GM12878 (cell line): ENCODE results near the gene GLE1. TPM values are rescaled to one million over a fixed set of nuclear protein-coding genes. Genes with fewer than 3 reads are reported as not detected.

Experiments
- ATAC-seq: fragments of 200-7000 bp; cut with Tn5 transposase; 3 replicates; pipeline ENCODE4 v1.9.1; 2020; ENCODE audit warnings: mild to moderate bottlenecking, moderate library complexity
- BruUV-seq: library from RNA; stranded (reverse); fragments of 400-500 nt; replicated peaks from 2 replicates; lab custom pipeline; 2021; lab: Mats Ljungman, UMichigan
- CTCF ChIA-PET: fragments of 300-600 bp; sonication (Branson Sonifier 250); formaldehyde crosslinking; extraction: SDS; loops from one replicate; lab custom pipeline; 2021; ENCODE audit warnings: inconsistent platforms; lab: Yijun Ruan, JAX
- POLR2A ChIA-PET: fragments of 350-600 bp; formaldehyde crosslinking; extraction: SDS; loops from one replicate; lab custom pipeline; 2021; ENCODE audit warnings: inconsistent platforms; lab: Charles Lee
- RAD21 ChIA-PET: fragments of 300-600 bp; sonication (Branson Sonifier 250); formaldehyde crosslinking; loops from one replicate; lab custom pipeline; 2023; ENCODE audit warnings: antibody characterized with exemption; ENCODE audit not compliant: unreplicated experiment; lab: Charles Lee
- SMC1A ChIA-PET: fragments of 300-600 bp; sonication (Branson Sonifier 250); formaldehyde crosslinking; loops from one replicate; lab custom pipeline; 2023; ENCODE audit not compliant: unreplicated experiment, uncharacterized antibody; lab: Charles Lee
- DNase-seq: peaks from one replicate; pipeline ENCODE4 v3.0.0-alpha.2; 2011; ENCODE audit warnings: low read depth, low spot score
- FAIRE-seq: peaks from 3 replicates; lab custom pipeline; 2011; peaks lifted over from hg19 to GRCh38; lab: Jason Lieb, UNC
- H2AFZ ChIP-seq: 2 replicates; pipeline ENCODE4 v1.6.0; 2011; ENCODE audit warnings: low read depth, low read length, control low read depth; ENCODE audit not compliant: control insufficient read depth
- H3K27ac ChIP-seq: 2 replicates; pipeline ENCODE4 v1.5.1; 2011; ENCODE audit warnings: control low read depth; ENCODE audit not compliant: control insufficient read depth, insufficient read depth
- H3K27me3 ChIP-seq, 2 experiments: replicated peaks in 1 of 2; 2 replicates each; pipeline versions ENCODE4 v1.6.0 to v1.6.1; 2011; ENCODE audit warnings: low read length in 1 of 2; ENCODE audit not compliant: control insufficient read depth in 2 of 2, insufficient read depth in 2 of 2
- H3K36me3 ChIP-seq, 2 experiments: 2 replicates each; pipeline ENCODE4 v1.5.1; 2011; ENCODE audit warnings: low read length in 1 of 2; ENCODE audit not compliant: control insufficient read depth in 2 of 2, insufficient read depth in 2 of 2
- H3K4me1 ChIP-seq: 2 replicates; pipeline ENCODE4 v1.6.1; 2011; ENCODE audit warnings: mild to moderate bottlenecking, low read length, moderate library complexity, mixed read lengths; ENCODE audit not compliant: control insufficient read depth, insufficient read depth
- H3K4me2 ChIP-seq: 2 replicates; pipeline ENCODE4 v1.6.0; 2011; ENCODE audit warnings: control low read depth; ENCODE audit not compliant: control insufficient read depth, insufficient read depth
- H3K4me3 ChIP-seq: fragments of 200-600 bp; sonication (generic); 2 replicates; pipeline ENCODE4 v1.5.1; 2016
- H3K79me2 ChIP-seq: 2 replicates; pipeline ENCODE4 v1.6.0; 2011; ENCODE audit warnings: low read length; ENCODE audit not compliant: control insufficient read depth, insufficient read depth
- H3K9ac ChIP-seq: 2 replicates; pipeline ENCODE4 v1.8.0; 2011; ENCODE audit warnings: low read length, control low read depth, mixed read lengths; ENCODE audit not compliant: control insufficient read depth, insufficient read depth
- H3K9me3 ChIP-seq: replicated peaks from 3 replicates; pipeline ENCODE4 v1.5.1; 2011; ENCODE audit warnings: mild to moderate bottlenecking, low read length; ENCODE audit not compliant: control insufficient read depth, insufficient read depth
- H4K20me1 ChIP-seq: 2 replicates; pipeline ENCODE4 v1.6.0; 2011; ENCODE audit not compliant: control insufficient read depth, insufficient read depth
- CHD1 ChIP-seq: IDR thresholded peaks from 2 replicates; pipeline ENCODE4 v1.6.1; 2012; ENCODE audit warnings: low read depth, low read length, improper control_type of control experiment
- KAT2A ChIP-seq: conservative IDR thresholded peaks from 2 replicates; pipeline ENCODE4 v1.6.1; 2011; ENCODE audit warnings: low read depth, low read length; ENCODE audit not compliant: control insufficient read depth
- WGBS: methylation state at CpG from one replicate; pipeline ENCODE4 v1.1.6; 2016; ENCODE audit warnings: low lambda C conversion rate; ENCODE audit not compliant: insufficient replicate concordance, insufficient coverage; ENCODE audit errors: missing lambda C conversion rate; 5-methylcytosine and 5-hydroxymethylcytosine counted together
- in situ Hi-C: fragments of 300-500 bp; cut with MboI; formaldehyde crosslinking; loops from 9 replicates; pipeline ENCODE4 v1.14.3; 2018; ENCODE audit warnings: mixed read lengths
- intact Hi-C: fragments of 100-400 bp; cut with micrococcal nuclease; formaldehyde crosslinking; loops from one replicate; pipeline ENCODE4 v1.14.2; 2022; ENCODE audit not compliant: unreplicated experiment
- polyA plus RNA-seq, 11 experiments: library from polyadenylated mRNA; depleted of rRNA in 4 of 11; unstranded in 6 of 11; stranded (reverse) in 5 of 11; fragments of >200 nt; fragmentation: Nextera tagmentation in 4 of 11; fragmentation: Illumina TruSeq in 1 of 11; extraction: Ambion mirVana in 4 of 11; extraction: Trizol in 1 of 11; gene quantifications; 1 replicate in 1 of 11; 2 replicates in 10 of 11; pipeline versions ENCODE4 v1.2.1 to v1.2.3, GENCODE V29; 2011 to 2016; ENCODE audit warnings: inconsistent platforms in 2 of 11, missing spikeins in 2 of 11, low read depth in 1 of 11
- total RNA-seq, 4 experiments: library from RNA; depleted of rRNA in 3 of 4; stranded (reverse); fragments of >200 nt in 3 of 4; fragmentation: Illumina TruSeq in 1 of 4; extraction: Trizol in 1 of 4; gene quantifications; 2 replicates each; pipeline versions ENCODE4 v1.2.1 to v1.2.3, GENCODE V29; 2013 to 2021
- TF ChIP-seq, protein P1 (sequence below): fragments of 450-650 bp; IDR thresholded peaks from 2 replicates; pipeline ENCODE4 v1.6.1; 2014; ENCODE audit warnings: mild to moderate bottlenecking
- TF ChIP-seq, protein P2 (sequence below): IDR thresholded peaks from 2 replicates; pipeline ENCODE4 v1.6.1; 2011; ENCODE audit warnings: borderline replicate concordance, low read depth, mild to moderate bottlenecking, moderate library complexity, low read length; ENCODE audit not compliant: insufficient read depth, poor library complexity, severe bottlenecking

The GLE1 gene
- total and polyA plus RNA-seq, 10 of the 15 experiments (the other 5 are each of a cell fraction or from before 2014, with no cell fraction given) = 17.4 to 52.0 (median 37.7) TPM

DNA sequence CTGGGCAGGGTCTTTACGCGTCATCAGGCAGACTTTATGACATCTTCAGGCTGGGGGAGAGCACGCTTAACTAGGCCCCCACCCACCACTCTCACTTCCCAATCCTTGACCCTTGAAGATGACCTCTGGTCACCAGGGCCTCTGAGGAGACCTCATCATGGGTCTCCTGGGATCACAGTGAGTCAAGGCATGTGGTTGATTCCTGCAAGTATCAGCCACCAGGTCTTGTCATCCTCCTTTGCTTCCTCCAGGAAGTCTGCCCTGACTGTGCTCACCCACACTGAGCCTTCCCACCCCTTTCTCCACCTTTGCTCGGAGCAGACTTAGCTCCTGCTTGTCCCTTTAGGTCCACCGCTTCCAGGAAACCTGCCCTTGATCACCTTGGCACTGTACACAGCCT lies 31.4 kb upstream of the GLE1 start (continued):
- TF ChIP-seq, protein P1, sequence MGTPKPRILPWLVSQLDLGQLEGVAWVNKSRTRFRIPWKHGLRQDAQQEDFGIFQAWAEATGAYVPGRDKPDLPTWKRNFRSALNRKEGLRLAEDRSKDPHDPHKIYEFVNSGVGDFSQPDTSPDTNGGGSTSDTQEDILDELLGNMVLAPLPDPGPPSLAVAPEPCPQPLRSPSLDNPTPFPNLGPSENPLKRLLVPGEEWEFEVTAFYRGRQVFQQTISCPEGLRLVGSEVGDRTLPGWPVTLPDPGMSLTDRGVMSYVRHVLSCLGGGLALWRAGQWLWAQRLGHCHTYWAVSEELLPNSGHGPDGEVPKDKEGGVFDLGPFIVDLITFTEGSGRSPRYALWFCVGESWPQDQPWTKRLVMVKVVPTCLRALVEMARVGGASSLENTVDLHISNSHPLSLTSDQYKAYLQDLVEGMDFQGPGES = no peak

DNA sequence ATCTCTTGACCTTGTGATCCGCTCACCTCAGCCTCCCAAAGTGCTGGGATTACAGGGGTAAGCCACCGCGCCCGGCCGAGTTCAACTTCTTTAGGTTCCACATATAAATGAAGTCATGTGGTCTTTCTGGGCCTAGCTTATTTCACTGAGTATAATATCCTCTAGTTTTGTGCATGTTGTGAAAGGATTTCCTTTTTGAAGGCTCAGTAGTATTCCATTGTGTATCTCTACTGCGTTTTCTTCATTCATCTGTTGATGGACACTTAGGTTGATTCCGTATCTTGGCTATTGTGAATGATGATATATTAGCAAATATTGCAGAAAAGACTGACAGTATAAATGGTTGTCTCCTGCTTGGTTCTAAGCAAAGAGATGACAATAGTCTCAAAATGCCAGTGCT lies 28.7 kb upstream of the GLE1 start:
- DNase-seq = no peak
- H2AFZ ChIP-seq = no peak overlapping the region
- FAIRE-seq = no peak
- SMC1A ChIA-PET = no interaction called here
- POLR2A ChIA-PET = no interaction called here
- H3K79me2 ChIP-seq = no peaks in the 10 kb centered on the region
- no peaks in the 10 kb centered on the region for H3K27me3 ChIP-seq
- BruUV-seq = no TSS peak
- RAD21 ChIA-PET = no interaction called here
- in situ Hi-C loops = no loop called here
- 98% methylated on average over 7 of the region's 7 CpGs for WGBS
- CTCF ChIA-PET = no interaction called here
- no peak overlapping the region for H3K9ac ChIP-seq
- H3K27ac ChIP-seq = no peak overlapping the region
- peaks cover 13 to 14% of the 10 kb centered on the region in 2 experiments; a peak in 3 of 4 replicates for H3K36me3 ChIP-seq
- no peaks in the 10 kb centered on the region for H4K20me1 ChIP-seq
- no peaks in the 10 kb centered on the region for H3K4me1 ChIP-seq
- no peak overlapping the region for H3K4me2 ChIP-seq
- H3K9me3 ChIP-seq = no peaks in the 10 kb centered on the region
- ATAC-seq = no peak
- intact Hi-C loops = no loop called here
- H3K4me3 ChIP-seq = no peak overlapping the region
- no peak for TF ChIP-seq KAT2A
- no peak for TF ChIP-seq CHD1
- TF ChIP-seq, protein P2, sequence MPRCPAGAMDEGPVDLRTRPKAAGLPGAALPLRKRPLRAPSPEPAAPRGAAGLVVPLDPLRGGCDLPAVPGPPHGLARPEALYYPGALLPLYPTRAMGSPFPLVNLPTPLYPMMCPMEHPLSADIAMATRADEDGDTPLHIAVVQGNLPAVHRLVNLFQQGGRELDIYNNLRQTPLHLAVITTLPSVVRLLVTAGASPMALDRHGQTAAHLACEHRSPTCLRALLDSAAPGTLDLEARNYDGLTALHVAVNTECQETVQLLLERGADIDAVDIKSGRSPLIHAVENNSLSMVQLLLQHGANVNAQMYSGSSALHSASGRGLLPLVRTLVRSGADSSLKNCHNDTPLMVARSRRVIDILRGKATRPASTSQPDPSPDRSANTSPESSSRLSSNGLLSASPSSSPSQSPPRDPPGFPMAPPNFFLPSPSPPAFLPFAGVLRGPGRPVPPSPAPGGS = no peak
